ENCODE measurements around the gene C2CD5.

GRCh38 chr12:22574921-22575320 lies 30.6 kb upstream of the C2CD5 start:
- no peak for TF ChIP-seq EZH2 (IDR thresholded peaks at IDR 0.05; ENCODE audit: borderline replicate concordance, low read depth, low read length, poor library complexity, severe bottlenecking)
- TF ChIP-seq CTCF (conservative IDR thresholded peaks at IDR 0.05; ENCODE audit: low read depth, low read length) = no peak
